Left renal cortex interstitium (tissue), 4 donors: ENCODE measurements around the gene ARFGAP2. TPM values are rescaled to one million over a fixed set of nuclear protein-coding genes. Genes with fewer than 3 reads are reported as not detected.

Experiments
- DNase-seq, 4 donors: peaks; one replicate each; pipeline ENCODE4 v3.0.0-alpha.2; 2013; ENCODE audit warnings: low read depth in 4 of 4, low spot score in 2 of 4, missing footprints in 1 of 4
- polyA plus RNA-seq, 4 donors: library from polyadenylated mRNA; unstranded; fragments of 120-200 nt; gene quantifications; one replicate each; pipeline ENCODE4 v1.2.1, GENCODE V29; 2013; ENCODE audit not compliant: insufficient read length in 4 of 4

The ARFGAP2 gene
- polyA plus RNA-seq, 4 donors, result 79.5 to 95.9 (median 87.1) TPM

GRCh38 chr11:47188259-47188658 lies 11.6 kb upstream of the ARFGAP2 start:
- peak in 2 of 4 donors; percentile 21 to 27 for DNase-seq

- DNase-seq, result no peak
Observed at GRCh38 chr11:47187723-47188122, 11.0 kb upstream of the ARFGAP2 start.

- DNase-seq, result peak in 3 of 4 donors; percentile 17 to 34 (median 26)
Observed at GRCh38 chr11:47186700-47187695, 10.3 kb upstream of the ARFGAP2 start.

- DNase-seq, result peak in 2 of 4 donors; percentile 21 to 27
Observed at GRCh38 chr11:47186076-47186699, 9.5 kb upstream of the ARFGAP2 start, which contains the start of gene PACSIN3. Gene PACSIN3 (minus strand): TSS chr11:47186434. CDS start chr11:47182727, 3,707 bp downstream.

GRCh38 chr11:47185305-47186075 lies 8.8 kb upstream of the ARFGAP2 start:
- peak in 2 of 4 donors; percentile 24 to 37 for DNase-seq

GRCh38 chr11:47184711-47185304 lies 8.1 kb upstream of the ARFGAP2 start:
- DNase-seq, result no peak

- no peak for DNase-seq
Observed at GRCh38 chr11:47183969-47184368, 7.3 kb upstream of the ARFGAP2 start.

GRCh38 chr11:47183031-47183856 lies 6.6 kb upstream of the ARFGAP2 start:
- DNase-seq, result no peak

GRCh38 chr11:47182380-47182779 lies 5.7 kb upstream of the ARFGAP2 start:
- no peak for DNase-seq

GRCh38 chr11:47181271-47181670 lies 4.6 kb upstream of the ARFGAP2 start:
- no peak for DNase-seq

- no peak for DNase-seq
Observed at GRCh38 chr11:47180006-47180787, 3.5 kb upstream of the ARFGAP2 start.

GRCh38 chr11:47179655-47179991 lies 2.9 kb upstream of the ARFGAP2 start:
- no peak for DNase-seq

GRCh38 chr11:47178737-47179654 lies 2.3 kb upstream of the ARFGAP2 start:
- no peak for DNase-seq

GRCh38 chr11:47178316-47178715 lies 1.6 kb upstream of the ARFGAP2 start:
- DNase-seq, result no peak

GRCh38 chr11:47177846-47178245 lies 1.2 kb upstream of the ARFGAP2 start:
- no peak for DNase-seq

GRCh38 chr11:47177229-47177845 lies 658 bp upstream of the ARFGAP2 start:
- DNase-seq, result peak in 1 of 4 donors; percentile 67

- no peak for DNase-seq
Observed at GRCh38 chr11:47175746-47176327, 842 bp downstream of the ARFGAP2 start.
